ENCODE measurements around the gene INO80.
A peak's percentile ranks its signal among the peaks of the same experiment; 100 is the strongest.

INO80 gene, protein sequence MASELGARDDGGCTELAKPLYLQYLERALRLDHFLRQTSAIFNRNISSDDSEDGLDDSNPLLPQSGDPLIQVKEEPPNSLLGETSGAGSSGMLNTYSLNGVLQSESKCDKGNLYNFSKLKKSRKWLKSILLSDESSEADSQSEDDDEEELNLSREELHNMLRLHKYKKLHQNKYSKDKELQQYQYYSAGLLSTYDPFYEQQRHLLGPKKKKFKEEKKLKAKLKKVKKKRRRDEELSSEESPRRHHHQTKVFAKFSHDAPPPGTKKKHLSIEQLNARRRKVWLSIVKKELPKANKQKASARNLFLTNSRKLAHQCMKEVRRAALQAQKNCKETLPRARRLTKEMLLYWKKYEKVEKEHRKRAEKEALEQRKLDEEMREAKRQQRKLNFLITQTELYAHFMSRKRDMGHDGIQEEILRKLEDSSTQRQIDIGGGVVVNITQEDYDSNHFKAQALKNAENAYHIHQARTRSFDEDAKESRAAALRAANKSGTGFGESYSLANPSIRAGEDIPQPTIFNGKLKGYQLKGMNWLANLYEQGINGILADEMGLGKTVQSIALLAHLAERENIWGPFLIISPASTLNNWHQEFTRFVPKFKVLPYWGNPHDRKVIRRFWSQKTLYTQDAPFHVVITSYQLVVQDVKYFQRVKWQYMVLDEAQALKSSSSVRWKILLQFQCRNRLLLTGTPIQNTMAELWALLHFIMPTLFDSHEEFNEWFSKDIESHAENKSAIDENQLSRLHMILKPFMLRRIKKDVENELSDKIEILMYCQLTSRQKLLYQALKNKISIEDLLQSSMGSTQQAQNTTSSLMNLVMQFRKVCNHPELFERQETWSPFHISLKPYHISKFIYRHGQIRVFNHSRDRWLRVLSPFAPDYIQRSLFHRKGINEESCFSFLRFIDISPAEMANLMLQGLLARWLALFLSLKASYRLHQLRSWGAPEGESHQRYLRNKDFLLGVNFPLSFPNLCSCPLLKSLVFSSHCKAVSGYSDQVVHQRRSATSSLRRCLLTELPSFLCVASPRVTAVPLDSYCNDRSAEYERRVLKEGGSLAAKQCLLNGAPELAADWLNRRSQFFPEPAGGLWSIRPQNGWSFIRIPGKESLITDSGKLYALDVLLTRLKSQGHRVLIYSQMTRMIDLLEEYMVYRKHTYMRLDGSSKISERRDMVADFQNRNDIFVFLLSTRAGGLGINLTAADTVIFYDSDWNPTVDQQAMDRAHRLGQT (N-terminal part only)

DNA sequence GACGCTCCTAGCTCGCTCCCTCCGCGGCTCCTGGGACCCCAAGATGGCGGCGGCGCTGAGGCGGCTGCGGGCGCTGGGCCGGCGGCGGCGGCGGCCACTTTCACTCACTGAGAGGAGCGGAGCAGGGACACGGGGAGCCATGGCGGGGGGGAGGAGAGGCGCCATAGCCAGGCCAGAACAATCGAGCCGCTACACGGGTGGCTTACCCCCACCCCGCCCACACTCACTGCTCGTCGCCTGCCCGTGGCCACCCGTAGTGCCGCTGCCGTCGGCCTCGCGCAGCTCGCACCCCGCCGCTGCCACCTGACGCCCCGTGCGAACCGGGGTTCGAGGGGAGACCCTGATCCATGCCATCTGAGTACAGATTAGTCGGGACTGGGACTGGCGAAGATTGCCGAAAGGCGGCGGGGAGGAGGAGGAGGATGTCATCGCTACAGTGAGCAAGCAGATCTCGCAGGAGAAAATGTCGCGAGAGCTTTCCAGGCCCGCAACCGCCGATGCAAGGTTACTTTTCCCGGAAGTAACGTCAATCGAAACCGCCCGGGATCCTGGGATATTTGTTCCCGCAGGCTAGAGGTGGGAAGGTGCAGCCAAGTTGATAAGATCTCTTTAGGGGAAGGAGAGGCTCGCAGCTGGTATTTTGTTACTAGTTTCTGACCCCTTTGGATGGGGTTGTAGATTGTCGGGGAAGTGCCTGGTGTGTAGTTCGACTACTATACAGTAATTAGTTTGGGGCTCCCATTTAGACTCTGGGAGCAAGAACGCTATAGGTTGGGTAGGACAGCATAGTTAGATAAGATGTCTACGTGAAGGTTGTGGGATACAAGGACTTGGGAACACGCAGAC is at the start of gene INO80:
TSS of gene INO80 (minus strand) at position 165 of the 846 bp plus-strand sequence. CDS start 19,970 bp downstream, outside the sequence.
- no peak for TF ChIP-seq CTCF (IDR thresholded peaks at IDR 0.05; ENCODE audit: extremely low read depth, insufficient read depth, missing control alignments)
- DNase-seq (ENCODE audit: low spot score): peak; percentile 92
- in situ Hi-C loops (cut with MboI; ENCODE audit: low pct_unique_long_range_greater_than_20kb, low sequenced_read_pairs, unreplicated experiment): no loop called here

- DNase-seq (ENCODE audit: low spot score): no peak
- in situ Hi-C loops (cut with MboI; ENCODE audit: low pct_unique_long_range_greater_than_20kb, low sequenced_read_pairs, unreplicated experiment): no loop called here
- no peak for TF ChIP-seq CTCF (IDR thresholded peaks at IDR 0.05; ENCODE audit: extremely low read depth, insufficient read depth, missing control alignments)
These were observed 45.7 kb upstream of the INO80 start for GRCh38 chr15:41161736-41162135.

- no peak for DNase-seq (ENCODE audit: low spot score)
- TF ChIP-seq CTCF (IDR thresholded peaks at IDR 0.05; ENCODE audit: extremely low read depth, insufficient read depth, missing control alignments): no peak
- in situ Hi-C loops (cut with MboI; ENCODE audit: low pct_unique_long_range_greater_than_20kb, low sequenced_read_pairs, unreplicated experiment): no loop called here
These were observed 45.3 kb upstream of the INO80 start for GRCh38 chr15:41161336-41161735.

DNA sequence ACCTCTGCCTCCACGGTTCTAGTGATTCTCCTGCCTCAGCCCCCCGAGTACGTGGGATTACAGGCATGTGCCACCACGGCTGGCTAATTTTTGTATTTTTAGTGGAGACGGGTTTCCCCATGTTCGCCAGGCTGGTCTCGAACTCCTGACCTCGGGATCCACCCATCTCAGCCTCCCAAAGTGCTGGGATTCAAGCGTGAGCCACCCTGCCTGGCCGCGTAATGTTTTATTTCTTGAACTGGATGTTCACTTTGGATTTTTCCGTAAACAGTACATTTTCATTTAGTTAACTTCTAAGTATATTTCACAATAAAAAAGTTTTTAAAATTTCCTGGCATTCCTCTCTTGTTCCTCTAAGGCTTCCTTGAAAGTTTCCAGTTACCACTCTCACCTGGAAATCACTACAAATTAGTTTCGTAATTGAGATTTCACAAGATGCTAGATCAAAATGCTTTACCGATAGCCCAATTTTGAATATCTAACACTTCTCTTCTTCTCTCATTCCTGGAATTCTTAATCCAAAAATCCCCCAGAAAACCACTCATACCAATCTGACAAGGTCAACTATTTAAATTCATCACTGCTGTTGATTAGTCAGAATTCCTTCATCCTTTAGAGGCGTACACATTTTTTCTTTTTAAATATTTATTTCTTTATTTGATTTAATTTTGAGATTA is 44.7 kb upstream of the INO80 start:
- TF ChIP-seq CTCF (IDR thresholded peaks at IDR 0.05; ENCODE audit: extremely low read depth, insufficient read depth, missing control alignments): no peak
- in situ Hi-C loops (cut with MboI; ENCODE audit: low pct_unique_long_range_greater_than_20kb, low sequenced_read_pairs, unreplicated experiment): no loop called here
- DNase-seq (ENCODE audit: low spot score): no peak

GRCh38 chr15:41154412-41154811 is 38.3 kb upstream of the INO80 start:
- no peak for DNase-seq (ENCODE audit: low spot score)
- TF ChIP-seq CTCF (IDR thresholded peaks at IDR 0.05; ENCODE audit: extremely low read depth, insufficient read depth, missing control alignments): no peak
- in situ Hi-C loops (cut with MboI; ENCODE audit: low pct_unique_long_range_greater_than_20kb, low sequenced_read_pairs, unreplicated experiment): no loop called here
